HG03354 (cell line): ENCODE results near the gene BUB1.
"Not testable (repeated sequence)": the region's sequence is repeated elsewhere in the genome, so short reads cannot be mapped to it uniquely, and the experiment has no call there.

Source experiments
- ATAC-seq: cut with Tn5 transposase; IDR thresholded peaks from one replicate; pipeline ENCODE4 v1.9.1; 2021; ENCODE audit warnings: mild to moderate bottlenecking; ENCODE audit not compliant: unreplicated experiment, poor library complexity, severe bottlenecking

Gene BUB1

GRCh38 chr2:110677530-110678456 is at the start of gene BUB1:
BUB1 (minus strand) TSS chr2:110678063; CDS start chr2:110677995, 68 bp downstream.
- peak; percentile 78 for ATAC-seq

DNA sequence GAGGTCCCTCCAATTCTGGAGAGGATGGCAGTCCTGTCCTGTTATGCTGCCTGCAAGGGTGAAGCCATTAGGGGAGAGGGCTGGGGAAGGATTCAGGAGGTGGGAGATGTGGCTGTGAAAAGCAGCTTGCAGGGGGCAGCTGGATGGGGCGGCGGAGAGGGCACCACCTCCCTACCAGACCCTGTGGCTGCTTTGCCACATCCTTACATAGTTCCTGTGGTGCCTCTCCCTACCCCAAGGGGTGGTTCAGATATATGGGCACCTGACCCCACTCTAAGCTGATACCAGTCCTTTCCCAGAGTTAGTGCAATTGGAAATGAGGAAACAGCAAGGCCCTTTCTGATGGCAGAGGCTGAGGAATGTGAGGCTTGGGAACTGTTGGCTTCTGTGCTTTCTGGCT is 48.4 kb upstream of the BUB1 start:
- ATAC-seq, result no peak

DNA sequence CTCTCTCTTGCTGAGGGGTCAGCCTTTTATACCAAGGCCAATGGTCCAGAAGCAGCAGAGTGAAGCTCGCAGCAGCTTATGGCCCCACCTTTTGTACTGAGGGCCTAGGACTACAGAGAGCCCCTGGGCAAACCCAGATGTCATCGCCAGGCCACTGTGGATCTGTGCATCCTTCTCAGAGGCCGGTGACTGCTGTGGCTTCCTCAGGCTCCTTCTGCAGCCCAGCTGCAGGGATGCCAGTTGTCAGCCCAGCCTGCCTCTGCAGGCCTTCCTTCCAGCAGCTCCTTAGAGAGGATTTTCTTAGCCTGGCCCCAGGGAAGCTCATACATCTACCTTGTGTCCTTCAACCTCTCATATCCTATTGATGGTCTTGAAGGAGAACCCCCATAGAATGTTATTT is 48.0 kb upstream of the BUB1 start:
- ATAC-seq, result no peak

- ATAC-seq, result no peak
Measured at GRCh38 chr2:110725370-110725769, 47.5 kb upstream of the BUB1 start.

- no peak for ATAC-seq
Measured at GRCh38 chr2:110724820-110725219, 47.0 kb upstream of the BUB1 start.

- ATAC-seq, result no peak
Measured at GRCh38 chr2:110720547-110720946, 42.7 kb upstream of the BUB1 start.

GRCh38 chr2:110718990-110719389 is 41.1 kb upstream of the BUB1 start:
- ATAC-seq, result no peak

DNA sequence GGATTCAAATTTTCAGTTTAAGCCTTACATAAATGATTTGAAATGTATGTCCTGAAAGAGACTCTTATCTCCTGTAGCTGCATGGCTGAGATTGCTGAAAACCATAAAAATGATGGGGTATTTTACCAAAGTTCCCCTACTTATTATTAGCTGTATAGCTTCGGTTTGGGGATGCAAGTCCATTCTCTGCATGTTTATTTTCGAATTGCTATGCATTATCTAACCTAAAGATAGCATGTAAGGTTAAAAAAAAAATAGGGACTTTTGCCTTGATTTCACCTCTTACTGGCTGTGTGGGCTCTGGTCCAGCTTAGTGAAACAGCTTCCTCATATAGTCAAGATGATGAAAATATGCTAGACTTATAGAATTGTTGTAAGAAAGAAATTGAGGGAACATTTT is 40.5 kb upstream of the BUB1 start:
- no peak for ATAC-seq

DNA sequence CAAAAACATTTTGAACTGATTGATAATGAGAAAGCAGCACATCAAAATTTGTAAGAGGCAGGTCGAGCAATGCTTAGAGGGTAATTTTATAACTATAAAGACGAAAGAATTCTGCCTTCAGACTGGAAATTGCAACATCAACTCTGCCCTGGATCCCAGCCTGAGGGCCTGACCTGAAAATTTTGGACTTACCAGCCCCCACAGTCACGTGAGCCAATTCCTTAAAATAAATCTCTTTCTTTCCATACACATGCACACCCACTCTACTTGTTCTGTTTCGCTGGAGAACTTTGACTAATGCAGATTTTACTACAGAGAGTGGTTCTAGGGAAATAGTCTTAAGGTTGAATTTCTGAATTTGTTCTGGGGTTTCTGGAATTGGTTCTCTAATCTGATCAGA is 39.9 kb upstream of the BUB1 start:
- no peak for ATAC-seq

GRCh38 chr2:110716959-110717645 is 39.2 kb upstream of the BUB1 start:
- no peak for ATAC-seq

DNA sequence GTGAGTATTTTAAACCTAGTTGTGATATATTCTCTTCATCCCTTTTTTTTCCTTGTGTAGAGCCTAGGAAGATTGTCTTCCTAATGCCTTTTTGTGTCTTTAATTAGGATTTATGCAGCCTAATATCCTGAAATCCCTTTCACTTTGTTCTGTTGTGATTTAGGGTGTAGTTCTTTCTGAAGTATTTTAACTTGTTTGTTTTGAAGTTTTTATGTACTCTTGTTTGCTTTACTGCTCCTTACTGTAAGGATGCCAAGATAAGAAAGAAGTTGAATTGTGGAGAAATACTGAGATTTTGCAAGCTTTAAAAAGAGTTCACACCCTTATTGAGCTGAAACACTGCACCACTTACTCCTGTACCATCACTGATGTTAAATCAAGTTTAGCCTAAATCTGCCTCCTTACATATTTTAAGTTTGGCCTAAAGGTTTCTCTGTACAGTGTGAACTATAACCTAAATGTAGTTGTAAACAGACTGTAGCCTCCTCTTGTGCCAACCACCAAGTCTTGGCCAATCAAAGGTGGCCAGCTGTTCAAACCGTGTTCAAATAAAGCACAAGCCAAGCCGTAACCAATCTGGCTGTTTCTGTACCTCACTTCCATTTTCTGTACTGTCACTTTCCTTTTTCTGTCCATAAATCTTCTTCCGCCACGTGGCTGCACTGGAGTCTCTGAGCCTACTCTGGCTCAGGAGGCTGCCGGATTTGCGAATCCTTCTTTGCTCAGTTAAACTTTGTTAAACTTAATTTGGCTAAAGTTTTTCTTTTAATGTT is 36.8 kb upstream of the BUB1 start:
- peak; percentile 49 for ATAC-seq

GRCh38 chr2:110713513-110714362 is 35.9 kb upstream of the BUB1 start:
- ATAC-seq, result no peak

DNA sequence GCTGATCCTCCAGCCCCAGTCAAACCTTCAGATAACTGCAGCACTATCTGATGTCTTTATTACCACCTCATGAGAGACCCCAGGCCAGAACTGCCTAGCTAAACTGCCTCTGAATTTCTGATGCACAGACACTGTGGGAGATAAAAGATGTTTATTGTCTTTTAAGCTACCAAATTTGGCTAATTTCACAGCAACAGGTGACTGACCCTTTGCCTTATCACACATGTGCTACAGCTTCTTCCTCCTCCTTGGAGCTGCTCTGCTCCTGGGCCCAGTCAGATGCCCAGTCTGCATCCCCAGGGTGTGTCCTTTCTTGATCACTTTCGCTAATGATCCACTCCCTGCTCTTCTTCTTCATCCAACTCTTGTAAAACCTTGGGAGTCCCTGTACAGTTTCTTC is 34.9 kb upstream of the BUB1 start:
- ATAC-seq, result no peak

DNA sequence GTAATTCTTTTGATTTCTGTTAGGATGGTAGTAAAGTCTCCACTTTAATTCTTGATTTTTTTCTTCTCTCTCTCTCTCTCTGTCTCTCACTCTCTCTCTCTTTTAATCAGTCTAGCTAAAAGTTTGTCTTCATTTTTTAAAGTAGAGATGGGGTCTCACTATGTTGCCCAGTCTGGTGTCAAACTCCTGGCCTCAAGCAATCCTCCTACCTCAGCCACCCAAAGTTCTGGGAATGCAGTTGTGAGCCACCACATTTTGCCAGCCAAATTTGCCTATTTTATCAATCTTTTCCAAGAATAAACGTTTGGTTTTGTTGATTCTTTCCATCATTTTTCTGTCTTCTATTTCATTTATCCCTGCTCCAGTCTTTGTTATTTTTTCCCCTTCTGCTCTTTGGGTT is 30.6 kb upstream of the BUB1 start:
- no peak for ATAC-seq

DNA sequence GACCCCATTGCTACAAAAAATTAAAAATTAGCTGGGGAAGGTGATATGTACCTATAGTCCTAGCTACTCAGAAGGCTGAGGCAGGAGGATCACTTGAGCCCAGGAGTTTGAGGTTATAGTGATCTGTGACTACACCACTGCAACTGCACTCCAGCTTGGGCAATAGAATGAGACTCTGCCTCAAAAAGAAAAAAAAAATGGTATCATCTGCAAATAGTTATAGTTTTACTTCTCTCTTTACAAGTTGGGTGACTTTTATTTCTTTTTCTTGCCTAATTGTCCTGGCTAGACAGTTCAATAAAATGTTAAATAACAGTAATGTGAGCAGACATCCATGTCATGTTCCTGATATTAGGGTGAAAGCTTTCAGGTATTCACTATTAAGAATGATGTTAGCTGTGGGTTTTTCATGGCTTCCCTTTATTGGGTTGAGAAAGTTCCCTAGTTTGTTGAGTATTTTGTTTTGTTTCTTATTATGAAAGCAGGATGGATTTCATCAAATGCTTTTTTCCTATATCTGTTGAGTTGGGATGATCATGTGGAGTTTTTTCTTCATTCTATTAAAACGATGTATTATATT is 29.6 kb upstream of the BUB1 start:
- no peak for ATAC-seq

GRCh38 chr2:110702514-110703380 is 24.9 kb upstream of the BUB1 start:
- no peak for ATAC-seq

- ATAC-seq, result not testable (repeated sequence)
Measured at GRCh38 chr2:110698253-110698652, 20.4 kb upstream of the BUB1 start.
